ENCODE results near the gene ATP6V1C2.

Gene ATP6V1C2

GRCh38 chr2:10721396-10722251 lies at the start of gene ATP6V1C2:
Gene ATP6V1C2 (plus strand): TSS chr2:10721630. CDS start chr2:10722850, 1,220 bp downstream.
- ATAC-seq, result peak; percentile 35

GRCh38 chr2:10675131-10675530 lies 46.3 kb upstream of the ATP6V1C2 start:
- DNase-seq (no peak), ATAC-seq (no peak)

More at GRCh38 chr2:10721396-10722251, at the start of gene ATP6V1C2:
- DNase-seq, result no peak

GRCh38 chr2:10678225-10678624 lies 43.2 kb upstream of the ATP6V1C2 start:
- DNase-seq (no peak), ATAC-seq (no peak)

GRCh38 chr2:10680214-10680613 lies 41.2 kb upstream of the ATP6V1C2 start:
- ATAC-seq (no peak), DNase-seq (no peak)

- peak; percentile 71 for ATAC-seq
- DNase-seq, result no peak
These were observed 40.5 kb upstream of the ATP6V1C2 start for GRCh38 chr2:10680957-10681356.

- DNase-seq (no peak), ATAC-seq (no peak)
These were observed 35.2 kb upstream of the ATP6V1C2 start for GRCh38 chr2:10686176-10686730.

GRCh38 chr2:10688921-10689807 lies 32.3 kb upstream of the ATP6V1C2 start:
- DNase-seq (no peak), ATAC-seq (peak; percentile 5)

GRCh38 chr2:10691521-10691920 lies 29.9 kb upstream of the ATP6V1C2 start:
- DNase-seq, result no peak
- no peak for ATAC-seq

- no peak for DNase-seq
These were observed 21.2 kb upstream of the ATP6V1C2 start for GRCh38 chr2:10700078-10700803.

GRCh38 chr2:10704034-10704594 lies 17.3 kb upstream of the ATP6V1C2 start:
- DNase-seq (no peak), ATAC-seq (no peak)

More at GRCh38 chr2:10700078-10700803, 21.2 kb upstream of the ATP6V1C2 start:
- ATAC-seq, result peak; percentile 46

- ATAC-seq (peak; percentile 63), DNase-seq (no peak)
These were observed 15.4 kb upstream of the ATP6V1C2 start for GRCh38 chr2:10706033-10706432.

GRCh38 chr2:10707831-10708230 lies 13.6 kb upstream of the ATP6V1C2 start:
- no peak for ATAC-seq
- no peak for DNase-seq

GRCh38 chr2:10709290-10709939 lies 12.0 kb upstream of the ATP6V1C2 start:
- ATAC-seq (no peak), DNase-seq (no peak)

- DNase-seq (peak; percentile 19), ATAC-seq (peak; percentile 50)
These were observed 9.1 kb upstream of the ATP6V1C2 start for GRCh38 chr2:10712185-10712809.

- ATAC-seq (no peak), DNase-seq (no peak)
These were observed 4.8 kb upstream of the ATP6V1C2 start for GRCh38 chr2:10716581-10716980.

GRCh38 chr2:10717628-10718027 lies 3.8 kb upstream of the ATP6V1C2 start:
- ATAC-seq, result no peak
- DNase-seq, result no peak

GRCh38 chr2:10720306-10720705 lies 1.1 kb upstream of the ATP6V1C2 start:
- DNase-seq (no peak), ATAC-seq (no peak)

GRCh38 chr2:10720947-10721395 lies 459 bp upstream of the ATP6V1C2 start:
- no peak for DNase-seq
- ATAC-seq, result no peak

- ATAC-seq (no peak), DNase-seq (no peak)
These were observed 909 bp downstream of the ATP6V1C2 start for GRCh38 chr2:10722252-10722825.

GRCh38 chr2:10732924-10733565 lies 11.6 kb downstream of the ATP6V1C2 start:
- no peak for ATAC-seq
- no peak for DNase-seq

All from stimulated activated naive CD8-positive, alpha-beta T cell treated with anti-CD3 and anti-CD28 coated beads, Interleukin-15, Interleukin-2, amounts not matched to agents 100 U/mL and 50 U/mL, for 24 hours (primary cell).